IPS-NIHi11 (cell line): ENCODE results near the gene MVB12B.

Experiments used
- DNase-seq: peaks from one replicate; pipeline ENCODE4 v3.0.0; 2012; ENCODE audit warnings: mixed read lengths, low spot score

MVB12B gene

GRCh38 chr9:126506361-126507317 is 180.0 kb downstream of the MVB12B start:
- no peak for DNase-seq

DNA sequence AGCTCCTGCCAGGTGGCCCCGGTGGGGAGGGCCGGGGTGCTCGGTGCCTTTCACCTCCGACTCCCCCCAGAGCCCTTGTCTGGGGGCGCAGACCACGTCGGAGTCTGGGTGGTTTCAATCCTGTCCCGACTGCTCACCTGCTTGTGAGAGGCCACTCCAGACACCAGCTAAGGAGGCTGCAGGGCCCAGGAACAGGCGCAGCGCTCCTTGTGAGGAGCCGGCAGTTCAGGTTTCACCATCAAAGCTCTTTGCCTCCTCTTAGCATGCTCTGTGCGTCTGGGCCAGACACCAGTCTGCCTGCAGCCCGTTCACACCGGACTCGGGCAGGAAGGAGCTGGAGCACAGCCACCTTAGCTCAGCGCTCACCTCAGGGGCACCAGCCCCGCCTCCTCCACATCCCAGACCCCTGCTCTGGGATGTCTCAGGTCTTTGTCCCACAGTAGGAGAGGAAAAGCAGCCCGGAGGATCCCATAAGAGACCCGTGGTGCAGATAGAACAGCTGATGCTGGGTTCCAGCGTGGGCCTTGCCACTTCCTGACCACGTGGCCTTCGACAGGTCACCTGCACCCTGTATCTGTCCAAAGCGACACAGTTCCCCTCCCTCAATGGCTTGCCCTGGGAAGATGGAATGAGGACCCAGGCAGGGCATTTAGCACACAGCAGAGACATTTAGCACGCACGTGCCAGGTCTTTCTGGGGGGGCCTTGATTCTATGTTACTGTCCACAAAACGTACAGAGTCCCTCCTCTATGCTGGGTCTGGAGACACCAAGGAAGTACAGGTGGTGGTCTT is 180.9 kb downstream of the MVB12B start:
- DNase-seq, result no peak

DNA sequence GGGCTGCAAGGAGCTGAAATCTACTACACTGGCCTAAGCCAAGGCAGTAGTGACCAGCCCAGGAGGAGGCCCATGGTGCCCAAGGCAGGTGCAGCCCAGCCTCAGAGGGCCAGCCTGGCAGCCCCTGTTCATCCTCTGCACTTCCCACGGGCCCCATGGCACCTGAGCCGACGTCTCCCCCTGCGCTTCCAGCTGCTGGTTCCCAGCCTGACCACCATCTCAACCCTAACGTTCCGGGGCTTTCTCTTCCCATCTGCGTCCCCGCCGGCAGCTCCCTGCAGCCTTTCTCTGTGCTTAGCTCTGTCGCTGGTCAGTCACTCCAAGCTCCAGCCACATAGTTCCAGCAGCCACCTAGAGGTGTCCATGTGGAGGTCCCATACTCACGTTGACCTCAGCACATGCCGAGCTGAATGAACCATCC is 181.6 kb downstream of the MVB12B start:
- no peak for DNase-seq

DNA sequence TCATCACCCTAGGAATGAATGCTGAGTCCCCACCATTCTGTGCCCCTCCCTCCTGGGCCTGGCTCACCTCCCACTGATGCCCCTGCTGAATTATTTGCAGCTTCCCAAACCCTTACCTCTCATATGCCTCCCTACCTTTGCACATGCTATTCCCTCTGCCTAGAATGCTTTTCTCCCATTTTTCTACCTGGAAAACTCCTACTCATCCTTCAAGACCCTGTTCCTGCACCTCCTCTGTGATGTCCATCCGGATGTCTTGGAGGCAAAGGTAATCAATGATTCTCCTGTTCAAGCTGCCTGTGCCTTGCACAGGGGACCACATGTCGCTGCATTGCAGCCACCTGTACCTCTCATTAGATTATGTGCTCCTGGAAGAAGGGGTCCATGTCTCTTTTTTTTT is 182.3 kb downstream of the MVB12B start:
- no peak for DNase-seq

- no peak for DNase-seq
Observed at GRCh38 chr9:126509718-126510117, 183.1 kb downstream of the MVB12B start.

DNA sequence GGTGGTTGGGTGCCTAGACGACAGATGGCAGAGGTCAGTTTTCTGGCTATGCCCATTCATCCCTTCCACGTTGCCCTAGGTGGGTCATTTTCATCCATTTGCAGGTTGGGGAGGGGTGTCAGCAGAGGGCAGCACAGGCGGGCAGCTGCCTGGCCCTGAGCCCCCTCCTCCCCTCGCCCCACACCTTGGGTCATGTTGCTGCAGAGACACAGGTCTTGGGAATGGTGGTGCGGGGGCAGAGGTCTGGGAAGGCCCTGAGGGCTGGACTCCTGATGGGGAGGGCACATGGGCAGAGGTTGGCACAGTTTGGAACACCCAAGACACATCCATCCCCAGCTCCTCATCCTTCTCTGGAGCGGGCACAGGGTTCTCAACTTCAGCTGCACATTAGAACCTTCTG is 183.9 kb downstream of the MVB12B start:
- no peak for DNase-seq

- no peak for DNase-seq
Observed at GRCh38 chr9:126511411-126511810, 184.8 kb downstream of the MVB12B start.

- DNase-seq, result no peak
Observed at GRCh38 chr9:126513159-126514036, 186.8 kb downstream of the MVB12B start.

DNA sequence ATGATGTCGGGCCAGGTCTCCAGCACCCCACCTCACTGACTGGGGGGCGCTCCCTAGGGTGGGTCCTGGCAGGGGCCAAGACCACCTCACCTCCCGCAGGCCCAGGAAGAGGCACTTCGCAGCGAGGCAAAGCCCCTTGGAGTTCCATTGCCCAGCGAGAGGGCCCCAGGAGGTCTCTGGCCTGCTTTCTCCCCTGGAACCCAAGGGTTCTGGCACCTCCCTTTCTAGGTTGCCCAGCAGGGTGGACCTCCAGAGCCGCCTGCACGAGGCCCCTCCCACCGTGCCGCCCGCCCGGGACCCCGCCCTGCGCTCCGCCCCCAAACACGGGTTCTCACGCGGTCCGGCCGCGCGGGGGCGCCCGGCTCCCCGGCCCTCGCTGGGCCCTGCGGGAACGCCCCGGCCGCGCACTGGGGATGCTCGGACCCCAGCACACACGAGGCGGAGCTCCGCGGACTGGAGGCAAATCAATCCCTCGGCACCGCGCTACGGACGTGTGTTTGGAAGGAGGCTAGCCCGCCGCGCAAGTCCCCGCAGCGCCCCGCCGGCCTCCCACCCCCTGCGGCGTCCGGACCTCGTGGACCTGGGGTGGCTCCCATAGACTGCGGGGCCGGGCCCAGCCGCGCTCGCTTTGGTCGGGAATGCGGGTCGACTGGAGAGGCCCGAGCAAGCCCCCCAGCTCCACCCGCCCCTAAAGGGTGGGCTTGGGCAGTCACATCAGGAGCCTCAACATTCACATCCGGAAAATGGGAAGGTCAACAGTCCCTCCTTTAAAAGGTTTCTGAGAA is 187.6 kb downstream of the MVB12B start:
- peak; percentile 97 for DNase-seq

GRCh38 chr9:126515001-126515872 is 188.6 kb downstream of the MVB12B start:
- DNase-seq, result no peak

DNA sequence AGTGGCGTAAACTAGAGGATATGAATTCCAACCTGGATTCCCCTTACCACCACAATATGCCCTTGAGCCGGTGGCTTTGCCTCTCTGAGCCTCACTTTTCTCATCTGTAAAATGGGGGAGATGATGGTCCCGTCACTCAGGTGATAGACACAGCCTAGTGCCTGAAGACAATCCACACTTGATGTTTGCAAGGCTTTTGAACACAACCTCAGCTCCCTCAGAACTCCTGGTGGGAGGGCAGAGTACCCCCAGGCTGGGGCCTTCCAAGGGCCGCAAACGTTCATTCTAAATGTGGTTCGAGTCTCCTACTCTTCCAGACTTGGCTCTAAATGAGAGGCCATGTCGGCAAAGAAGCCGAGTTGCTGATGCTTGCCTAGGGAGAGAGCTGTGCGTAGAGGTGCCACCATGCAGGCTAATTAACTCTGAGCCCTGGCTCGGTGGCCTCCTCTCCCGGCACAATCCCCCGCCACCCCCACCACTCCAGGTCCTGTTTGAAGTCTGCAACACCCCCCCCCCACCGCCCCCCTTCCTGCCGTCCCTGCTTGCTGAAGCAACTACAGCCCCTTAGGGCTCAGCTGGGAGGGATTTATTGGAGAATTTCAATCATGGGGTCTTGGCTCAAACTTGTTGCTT is 189.4 kb downstream of the MVB12B start:
- DNase-seq, result no peak

GRCh38 chr9:126516561-126516935 is 189.9 kb downstream of the MVB12B start:
- DNase-seq, result no peak

DNA sequence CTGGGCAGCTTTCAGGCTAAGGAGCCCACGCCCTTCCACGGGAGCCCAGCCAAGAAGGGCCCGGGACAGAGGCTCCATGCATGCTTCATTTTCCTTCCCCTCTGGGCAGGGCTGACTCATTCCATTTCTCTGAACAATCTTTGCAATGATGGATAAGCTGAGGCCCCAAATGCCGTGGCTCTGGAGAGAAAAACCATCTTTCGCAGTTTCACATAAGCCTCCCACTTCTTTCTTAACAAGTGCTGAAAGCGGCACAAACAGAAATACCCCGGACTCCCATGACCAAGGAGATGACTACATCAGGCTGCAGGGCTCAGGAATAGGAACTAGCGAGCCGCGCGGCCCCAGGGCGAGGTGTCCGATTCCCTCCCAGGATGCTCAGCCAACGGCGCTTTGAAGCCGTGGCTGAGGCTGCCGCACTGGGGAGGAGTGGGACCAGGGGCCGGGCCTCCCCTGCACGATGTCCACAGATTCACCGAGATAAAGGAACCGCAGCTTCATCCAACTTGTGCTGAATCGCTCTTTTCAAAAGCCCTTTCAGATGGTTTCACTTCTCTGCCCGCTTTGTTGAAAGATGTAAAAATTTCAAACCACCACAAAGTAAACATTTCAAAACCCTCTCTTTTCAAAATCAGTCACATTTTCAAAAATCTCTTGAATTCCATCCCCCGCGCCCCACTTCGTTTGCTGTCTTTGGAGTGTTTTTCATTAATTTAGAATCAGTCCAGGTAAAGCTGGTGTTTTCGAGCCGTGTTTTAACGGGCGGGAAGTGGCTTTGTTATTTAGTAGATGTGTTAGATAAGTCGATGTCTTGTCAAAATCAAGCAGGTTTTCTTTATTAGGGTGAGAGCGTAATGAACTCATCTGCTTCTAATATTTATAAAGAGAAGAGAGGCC is 190.6 kb downstream of the MVB12B start:
- DNase-seq, result peak; percentile 62

GRCh38 chr9:126517833-126518356 is 191.3 kb downstream of the MVB12B start:
- DNase-seq, result no peak

GRCh38 chr9:126518763-126519162 is 192.1 kb downstream of the MVB12B start:
- no peak for DNase-seq

- no peak for DNase-seq
Observed at GRCh38 chr9:126519660-126520420, 193.2 kb downstream of the MVB12B start.

GRCh38 chr9:126520453-126520852 is 193.8 kb downstream of the MVB12B start:
- no peak for DNase-seq

- DNase-seq, result no peak
Observed at GRCh38 chr9:126521089-126521488, 194.5 kb downstream of the MVB12B start.
